HG02623 (cell line): ENCODE measurements around the gene DUS2.

Experiments used
- ATAC-seq: cut with Tn5 transposase; IDR thresholded peaks from one replicate; pipeline ENCODE4 v1.9.1; 2021; ENCODE audit warnings: moderate library complexity; ENCODE audit not compliant: unreplicated experiment

DUS2 gene

DNA sequence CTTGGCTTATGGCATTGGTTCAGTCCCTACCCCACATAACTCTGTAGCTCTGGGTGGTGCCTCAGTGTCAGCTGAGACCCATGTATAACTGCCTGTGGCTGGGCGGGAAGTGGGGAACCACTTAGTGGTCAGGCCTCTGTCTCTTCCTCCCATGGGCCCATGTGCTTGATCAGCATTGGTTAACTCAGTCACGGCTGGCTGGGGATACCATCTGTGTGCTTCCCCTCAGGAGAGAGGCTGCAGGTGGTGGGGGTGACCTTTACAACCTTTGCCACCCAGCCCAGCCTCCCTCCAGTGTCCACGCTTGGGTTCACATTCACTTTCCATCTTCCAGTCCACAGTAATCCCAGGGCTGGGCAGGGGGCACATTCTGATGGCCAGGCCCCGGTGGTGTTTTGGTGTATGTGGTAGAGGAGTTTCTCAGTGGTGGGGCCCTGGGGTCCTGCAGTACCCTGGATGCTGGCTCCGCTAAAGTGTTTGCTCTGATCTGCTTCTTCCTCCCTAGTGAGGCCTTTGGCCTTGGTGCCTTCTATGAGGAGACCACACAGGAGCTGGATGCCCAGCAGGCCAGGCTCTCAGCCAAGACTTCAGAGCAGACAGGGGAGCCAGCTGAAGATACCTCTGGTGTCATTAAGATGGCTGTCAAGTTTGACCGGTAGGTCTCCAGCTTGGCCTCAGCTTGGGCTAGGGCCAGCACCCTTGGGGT is 51.9 kb downstream of the DUS2 start:
- peak; percentile 83 for ATAC-seq

- no peak for ATAC-seq
Observed at GRCh38 chr16:68075980-68076379, 52.9 kb downstream of the DUS2 start.

DNA sequence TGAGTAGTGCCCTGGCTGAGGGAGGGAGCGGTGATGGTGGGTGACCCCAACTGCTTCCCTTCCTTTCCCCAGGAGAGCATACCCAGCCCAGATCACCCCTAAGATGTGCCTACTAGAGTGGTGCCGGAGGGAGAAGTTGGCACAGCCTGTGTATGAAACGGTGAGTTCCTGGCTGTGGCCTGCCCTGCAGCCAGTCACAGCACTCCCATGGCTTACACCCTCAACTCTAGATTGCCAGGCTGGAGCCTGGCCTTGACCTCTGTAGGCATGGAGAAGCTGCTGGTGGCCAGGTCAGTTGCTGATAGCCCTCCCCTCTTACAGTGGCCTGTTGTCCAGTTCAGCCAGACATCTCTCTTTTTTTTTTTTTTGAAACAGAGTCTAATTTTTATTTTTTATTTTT is 53.5 kb downstream of the DUS2 start:
- ATAC-seq = no peak

- no peak for ATAC-seq
Observed at GRCh38 chr16:68077866-68078700, 55.0 kb downstream of the DUS2 start.

DNA sequence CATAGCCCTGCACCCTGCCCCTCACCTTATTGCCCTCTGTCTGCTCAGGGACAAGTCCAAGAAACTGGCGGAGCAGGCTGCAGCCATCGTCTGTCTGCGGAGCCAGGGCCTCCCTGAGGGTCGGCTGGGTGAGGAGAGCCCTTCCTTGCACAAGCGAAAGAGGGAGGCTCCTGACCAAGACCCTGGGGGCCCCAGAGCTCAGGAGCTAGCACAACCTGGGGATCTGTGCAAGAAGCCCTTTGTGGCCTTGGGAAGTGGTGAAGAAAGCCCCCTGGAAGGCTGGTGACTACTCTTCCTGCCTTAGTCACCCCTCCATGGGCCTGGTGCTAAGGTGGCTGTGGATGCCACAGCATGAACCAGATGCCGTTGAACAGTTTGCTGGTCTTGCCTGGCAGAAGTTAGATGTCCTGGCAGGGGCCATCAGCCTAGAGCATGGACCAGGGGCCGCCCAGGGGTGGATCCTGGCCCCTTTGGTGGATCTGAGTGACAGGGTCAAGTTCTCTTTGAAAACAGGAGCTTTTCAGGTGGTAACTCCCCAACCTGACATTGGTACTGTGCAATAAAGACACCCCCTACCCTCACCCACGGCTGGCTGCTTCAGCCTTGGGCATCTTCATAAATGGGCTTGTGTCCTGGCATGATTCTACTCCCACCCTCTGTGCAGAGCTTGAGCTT is 55.8 kb downstream of the DUS2 start:
- ATAC-seq = no peak

- ATAC-seq = no peak
Observed at GRCh38 chr16:68079376-68079625, 56.2 kb downstream of the DUS2 start.

DNA sequence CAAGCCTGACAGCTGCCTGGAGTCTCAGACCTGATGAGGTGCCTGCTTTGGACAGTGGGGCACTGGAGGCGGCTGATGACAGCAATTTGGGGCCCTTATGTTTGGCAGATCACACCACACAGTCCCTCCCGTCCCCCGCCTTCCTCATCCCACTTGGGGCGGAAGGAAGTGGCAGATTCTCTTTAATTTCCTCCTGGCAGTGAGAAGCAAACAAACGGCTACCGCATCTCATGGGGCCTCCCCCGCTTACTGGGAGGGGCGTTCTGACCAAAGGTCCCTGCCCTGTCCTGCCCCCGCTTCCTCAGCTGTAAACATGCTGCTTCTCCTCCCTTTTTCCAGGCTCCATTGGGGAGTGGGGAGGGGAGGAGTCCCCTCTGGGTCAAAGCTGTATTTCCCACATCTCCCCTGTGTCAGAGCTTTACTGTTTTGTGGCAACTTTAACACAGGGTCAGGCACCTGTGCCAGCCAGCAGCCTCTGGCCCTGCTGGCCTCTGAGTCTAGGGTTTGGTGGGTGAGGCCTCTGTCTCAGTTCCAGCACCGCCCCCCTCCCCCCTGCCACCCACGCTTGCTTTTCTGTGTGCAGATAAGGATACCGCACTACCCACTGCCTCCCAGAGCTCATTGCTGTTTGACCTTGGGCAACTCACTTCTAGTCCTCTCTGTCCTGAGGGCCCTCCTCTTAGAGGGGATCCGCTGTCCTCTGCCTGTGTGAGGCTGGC is 56.7 kb downstream of the DUS2 start:
- ATAC-seq = no peak

GRCh38 chr16:68081861-68082628 is 59.0 kb downstream of the DUS2 start:
- no peak for ATAC-seq

DNA sequence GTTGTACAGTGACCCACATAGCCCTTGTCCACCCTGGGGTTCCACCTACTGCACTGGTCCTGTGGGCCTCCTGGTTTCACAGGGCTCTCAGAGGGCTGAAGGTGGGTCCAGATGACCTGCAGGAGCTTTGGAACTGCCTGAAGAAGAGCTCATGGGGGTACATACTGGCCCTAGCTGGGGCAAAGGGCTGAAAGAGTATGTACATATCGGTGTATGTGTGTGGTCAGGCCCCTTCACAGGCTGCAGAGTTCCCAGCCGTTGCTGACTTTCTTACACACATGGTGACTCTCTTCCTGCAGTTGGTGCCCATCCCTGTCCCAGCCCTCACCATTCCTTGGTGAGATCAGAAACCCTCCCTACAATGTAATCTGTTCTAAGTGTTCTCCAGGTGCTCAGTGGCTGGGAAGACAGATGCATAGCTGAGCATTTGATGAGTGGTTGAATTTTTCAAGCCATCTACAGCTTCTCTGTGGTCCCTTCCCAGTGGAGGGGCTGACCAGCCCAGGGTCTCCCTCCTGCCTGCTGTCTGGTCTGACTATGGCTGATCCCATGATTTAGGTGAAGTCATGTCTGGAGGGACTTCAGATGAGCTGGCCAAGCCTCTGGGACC is 59.6 kb downstream of the DUS2 start:
- ATAC-seq = no peak

DNA sequence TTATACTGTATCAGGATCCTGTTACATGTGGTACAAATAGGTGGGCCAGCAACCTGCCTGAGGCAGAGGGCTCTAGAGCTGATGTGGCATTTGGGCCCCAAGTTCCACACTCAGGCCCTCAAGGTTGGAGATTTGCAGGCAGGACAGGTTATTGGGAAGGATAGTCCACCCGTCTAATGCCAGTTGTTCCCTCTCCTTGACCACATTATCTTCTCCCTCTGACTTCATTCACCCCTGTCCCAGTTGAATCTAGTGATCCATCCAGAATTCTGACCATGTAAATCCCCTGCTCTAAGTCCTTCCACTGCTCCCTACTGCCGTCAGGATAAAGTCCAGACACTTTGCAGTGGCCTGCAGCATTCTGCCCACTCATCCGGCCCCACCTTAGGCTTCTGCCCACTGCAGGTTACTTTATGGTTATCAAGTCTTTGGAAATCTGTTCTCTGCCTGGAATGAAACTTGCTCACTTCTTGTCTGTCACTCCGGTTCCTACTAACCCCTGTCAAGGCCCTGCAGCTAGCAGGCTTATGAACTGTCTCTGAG is 60.2 kb downstream of the DUS2 start:
- no peak for ATAC-seq

GRCh38 chr16:68083861-68084503 is 60.9 kb downstream of the DUS2 start:
- no peak for ATAC-seq

DNA sequence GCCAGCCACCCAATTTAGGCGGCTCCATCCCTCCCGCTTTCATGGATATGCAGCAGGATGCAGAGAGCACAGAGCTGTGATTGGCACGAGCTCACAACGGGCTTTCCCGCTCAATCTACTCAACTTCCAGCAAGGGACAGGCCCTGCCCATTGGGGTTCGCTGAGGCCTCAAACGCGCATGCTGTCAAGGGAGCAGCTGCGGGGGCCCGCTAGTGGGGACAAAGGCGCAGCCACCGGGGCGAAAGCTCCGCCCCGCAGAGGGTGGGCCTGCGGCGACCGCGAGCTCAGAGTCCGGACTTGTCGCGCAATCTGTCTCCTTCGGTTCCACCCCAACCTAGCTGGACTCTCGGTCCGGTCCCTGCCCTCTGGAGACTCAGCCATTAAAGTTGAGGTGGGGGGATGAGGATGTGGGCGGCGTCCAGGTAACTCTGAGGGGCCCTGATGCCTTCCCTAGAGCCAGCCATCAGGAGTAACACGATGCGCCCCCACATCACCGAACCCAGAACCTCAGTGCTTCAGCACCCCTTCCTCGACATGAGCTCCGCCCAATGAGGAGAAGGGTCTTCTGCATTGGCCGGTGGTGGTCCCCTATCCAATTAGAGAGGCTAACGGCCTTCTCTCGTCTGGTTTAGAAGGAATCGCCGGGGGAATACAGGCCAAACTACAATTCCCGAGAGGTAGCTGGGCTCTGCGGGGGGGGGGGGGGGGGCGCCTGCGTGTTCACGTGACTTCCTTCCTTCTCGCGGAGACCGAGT is 61.6 kb downstream of the DUS2 start:
- ATAC-seq = peak; percentile 51

GRCh38 chr16:68085259-68086071 is 62.4 kb downstream of the DUS2 start, which contains the start of gene NFATC3:
NFATC3 (plus strand) TSS chr16:68085370; CDS start chr16:68085682, 312 bp downstream.
- peak; percentile 54 for ATAC-seq

DNA sequence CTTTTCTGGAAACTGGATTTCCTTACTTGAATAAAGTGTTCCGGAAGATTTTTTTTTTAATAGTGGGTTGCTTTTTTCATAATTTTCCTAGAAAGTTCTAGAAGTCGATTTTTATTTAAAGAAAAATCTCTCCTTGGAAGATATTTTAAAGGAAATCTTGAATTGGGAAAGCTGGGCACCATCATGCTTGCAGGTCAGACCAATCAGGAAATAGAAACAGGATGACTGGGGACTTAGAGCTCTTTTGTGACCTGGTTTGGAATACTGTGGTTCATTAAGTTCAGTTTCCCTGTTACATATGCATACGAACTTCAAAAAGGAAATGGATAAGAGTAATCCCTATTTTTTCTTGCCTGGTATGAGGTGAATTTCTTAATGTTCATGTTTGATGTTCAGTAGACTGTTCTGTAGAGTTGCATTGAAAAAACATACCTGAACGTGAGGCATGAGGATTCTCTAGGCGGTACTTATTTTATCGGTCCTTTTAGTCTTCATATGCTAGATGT is 63.3 kb downstream of the DUS2 start:
- no peak for ATAC-seq

GRCh38 chr16:68086860-68087268 is 63.8 kb downstream of the DUS2 start:
- no peak for ATAC-seq

GRCh38 chr16:68087688-68088087 is 64.6 kb downstream of the DUS2 start:
- ATAC-seq = no peak

DNA sequence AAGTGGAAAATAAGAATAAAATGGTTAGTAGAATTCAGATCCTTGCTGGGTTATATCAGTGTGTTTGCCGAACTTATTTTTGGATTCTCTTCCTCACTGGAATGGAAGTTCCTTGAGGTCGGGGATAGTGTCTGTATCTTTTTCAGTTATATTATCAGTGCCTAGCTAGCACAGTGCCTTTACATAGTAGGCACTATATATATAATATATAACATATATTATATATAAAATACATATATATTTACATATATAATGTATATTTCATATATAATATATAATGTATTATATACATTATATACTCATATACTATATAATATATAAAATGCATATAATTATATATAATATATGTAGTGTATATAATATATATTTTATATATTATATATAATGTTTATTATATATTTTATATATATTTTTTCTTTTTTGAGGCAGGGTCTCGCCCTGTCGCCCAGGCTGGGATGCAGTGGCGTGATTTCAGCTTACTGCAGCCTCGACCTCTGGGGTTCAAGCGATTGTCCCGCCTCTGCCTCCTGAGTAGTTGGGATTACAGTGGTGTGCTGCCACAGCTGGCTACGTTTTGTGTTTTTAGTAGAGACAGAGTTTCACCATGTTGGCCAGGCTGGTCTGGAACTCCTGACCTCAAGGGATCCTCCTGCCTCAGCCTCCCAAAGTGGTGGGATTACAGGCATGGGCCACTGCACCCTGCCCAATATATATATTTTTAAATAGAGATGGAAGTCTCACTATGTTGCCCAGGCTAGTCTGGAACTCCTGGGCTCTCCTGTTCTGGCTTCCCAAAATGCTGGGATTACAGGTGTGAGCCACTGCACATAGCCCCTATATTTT is 65.3 kb downstream of the DUS2 start:
- no peak for ATAC-seq
